HepG2 (cell line): Measurements from ENCODE around the gene POLDIP3. TPM values are rescaled to one million over a fixed set of nuclear protein-coding genes. Genes with fewer than 3 reads are reported as not detected.

Experiments
- EP300 ChIP-seq, 3 experiments: sonication (generic) in 1 of 3; formaldehyde crosslinking in 1 of 3; IDR thresholded peaks; 2 replicates each; pipeline versions ENCODE4 v1.5.1 to v1.6.1; 2011 to 2020; ENCODE audit warnings: low read depth in 2 of 3, low read length in 2 of 3, borderline replicate concordance in 1 of 3, improper control_type of control experiment in 1 of 3, mild to moderate bottlenecking in 1 of 3, missing genetic modification reagents in 1 of 3, moderate library complexity in 1 of 3
- HCFC1 ChIP-seq: fragments of 150-350 bp; IDR thresholded peaks from 2 replicates; pipeline ENCODE4 v1.6.1; 2014; ENCODE audit warnings: low read depth, low read length
- KDM3A ChIP-seq: IDR thresholded peaks from 2 replicates; pipeline ENCODE4 v1.6.1; 2018; ENCODE audit warnings: low read depth, missing compliant biosample characterization
- KDM5A ChIP-seq: fragments of 200-600 bp; sonication (generic); IDR thresholded peaks from 2 replicates; pipeline ENCODE4 v1.7.0; 2018; ENCODE audit warnings: antibody characterized with exemption, mild to moderate bottlenecking, low read length, borderline replicate concordance
- MEIS2 ChIP-seq: sonication (generic); formaldehyde crosslinking; IDR thresholded peaks from 2 replicates; pipeline ENCODE4 v1.9.0; 2021; ENCODE audit warnings: mild to moderate bottlenecking, missing genetic modification reagents
- NFYB ChIP-seq: sonication (generic); formaldehyde crosslinking; IDR thresholded peaks from 2 replicates; pipeline ENCODE4 v1.4.0; 2020; ENCODE audit warnings: missing genetic modification reagents
- POLR2G ChIP-seq: fragments of 200-400 bp; formaldehyde crosslinking; IDR thresholded peaks from 2 replicates; pipeline ENCODE4 v1.6.1; 2018; ENCODE audit warnings: mild to moderate bottlenecking, low read depth, low read length, moderate library complexity
- REL ChIP-seq: sonication (generic); formaldehyde crosslinking; conservative IDR thresholded peaks from 2 replicates; pipeline ENCODE4 v1.8.0; 2022; ENCODE audit warnings: mild to moderate bottlenecking, missing genetic modification reagents, moderate library complexity
- SMAD9 ChIP-seq: sonication (generic); formaldehyde crosslinking; IDR thresholded peaks from 2 replicates; pipeline ENCODE4 v1.5.1; 2020; ENCODE audit warnings: mild to moderate bottlenecking, missing genetic modification reagents
- ZBTB3 ChIP-seq: sonication (generic); formaldehyde crosslinking; IDR thresholded peaks from 2 replicates; pipeline ENCODE4 v1.4.0; 2020; ENCODE audit warnings: low read depth, mild to moderate bottlenecking, moderate library complexity, missing genetic modification reagents, borderline replicate concordance
- ZNF501 ChIP-seq: sonication (generic); formaldehyde crosslinking; IDR thresholded peaks from 2 replicates; pipeline ENCODE4 v1.5.1; 2020; ENCODE audit warnings: mild to moderate bottlenecking, moderate library complexity, missing genetic modification reagents
- ZNF724P ChIP-seq: sonication (generic); formaldehyde crosslinking; IDR thresholded peaks from 2 replicates; pipeline ENCODE4 v1.8.0; 2022; ENCODE audit warnings: missing genetic modification reagents, borderline replicate concordance
- ZNF747 ChIP-seq: sonication (generic); formaldehyde crosslinking; IDR thresholded peaks from 2 replicates; pipeline ENCODE4 v1.8.1; 2023; ENCODE audit warnings: missing genetic modification reagents, mild to moderate bottlenecking, borderline replicate concordance
- ZSCAN12 ChIP-seq: sonication (generic); formaldehyde crosslinking; IDR thresholded peaks from 2 replicates; pipeline ENCODE4 v1.9.0; 2021; ENCODE audit warnings: mild to moderate bottlenecking, missing genetic modification reagents
- polyA plus RNA-seq, 8 experiments: library from polyadenylated mRNA; depleted of rRNA in 3 of 8; stranded (reverse) in 7 of 8; unstranded in 1 of 8; fragments of >200 nt; fragmentation: Illumina TruSeq in 4 of 8; extraction: Trizol in 4 of 8; gene quantifications; 2 replicates each; pipeline versions ENCODE4 v1.2.1 to v1.2.3, GENCODE V29; 2011 to 2016; ENCODE audit warnings: low read depth in 4 of 8, missing spikeins in 1 of 8, mixed read lengths in 1 of 8; ENCODE audit not compliant: insufficient read depth in 1 of 8
- total RNA-seq, 5 experiments: library from RNA; depleted of rRNA; stranded (reverse); fragments of >200 nt; fragmentation: Illumina TruSeq; extraction: Trizol; gene quantifications; 2 replicates each; pipeline ENCODE4 v1.2.3, GENCODE V29; 2016; ENCODE audit warnings: low read depth in 1 of 5
- TF ChIP-seq, protein P1 (sequence below), 2 experiments: sonication (generic) in 1 of 2; formaldehyde crosslinking in 1 of 2; IDR thresholded peaks; 2 replicates each; pipeline versions ENCODE4 v1.6.1 to v1.9.0; 2014 to 2022; ENCODE audit warnings: antibody characterized with exemption in 1 of 2, borderline replicate concordance in 1 of 2, inconsistent platforms in 1 of 2, low read depth in 1 of 2, missing genetic modification reagents in 1 of 2
- TF ChIP-seq, protein P2 (sequence below): sonication (generic); formaldehyde crosslinking; IDR thresholded peaks from 2 replicates; pipeline ENCODE4 v1.9.0; 2021; ENCODE audit warnings: missing genetic modification reagents, borderline replicate concordance
- TF ChIP-seq, protein P3 (sequence below), 2 experiments: sonication (generic) in 1 of 2; formaldehyde crosslinking in 1 of 2; IDR thresholded peaks; 2 replicates each; pipeline versions ENCODE4 v1.4.0 to v1.6.1; 2018 to 2020; ENCODE audit warnings: missing genetic modification reagents in 2 of 2, borderline replicate concordance in 1 of 2, low read depth in 1 of 2, mild to moderate bottlenecking in 1 of 2, missing biosample characterization in 1 of 2

POLDIP3 gene
- total and polyA plus RNA-seq, 2 of the 13 experiments (the other 11 are each of a cell fraction or from before 2014, with no cell fraction given): 45.8 to 47.4 TPM

DNA sequence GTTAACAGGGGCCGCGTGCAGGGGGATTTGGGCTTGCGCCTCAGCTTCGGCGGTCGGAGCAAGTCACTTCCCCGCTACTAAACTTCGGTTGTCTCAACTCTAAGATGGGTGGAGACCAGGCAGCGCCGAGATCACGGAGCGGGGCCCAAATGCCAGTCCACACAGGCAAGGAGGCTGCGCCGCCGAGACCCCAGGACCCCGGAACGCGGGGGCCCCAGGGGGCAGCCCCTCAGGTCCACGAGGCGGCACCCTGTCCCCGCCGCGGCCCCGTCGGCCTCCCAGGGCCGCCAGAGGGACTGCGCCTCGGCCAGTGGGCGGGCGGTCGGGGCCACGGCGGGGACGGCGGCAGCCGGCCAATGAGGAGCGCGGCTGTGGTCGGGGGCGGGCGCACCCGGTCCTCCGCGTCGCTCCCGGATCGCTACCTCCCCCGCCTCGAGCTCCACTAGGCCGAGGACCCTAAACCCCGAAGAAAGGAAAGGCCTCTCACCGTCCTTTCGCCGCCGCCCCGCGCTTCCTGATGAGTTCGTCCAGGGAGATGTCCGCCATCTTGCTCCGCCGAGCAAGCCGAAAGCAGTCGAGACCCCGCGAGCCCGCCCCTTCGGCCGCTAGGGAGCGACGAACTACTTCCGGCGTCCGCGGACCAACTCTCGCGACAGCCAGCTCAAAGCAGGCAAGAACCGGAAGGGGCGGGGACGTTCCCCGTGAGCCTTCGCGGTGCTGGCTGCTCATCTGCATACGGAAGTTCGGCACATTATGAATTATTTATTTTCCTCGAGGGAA is at the start of gene POLDIP3 (continued):
- TF ChIP-seq, protein P1, sequence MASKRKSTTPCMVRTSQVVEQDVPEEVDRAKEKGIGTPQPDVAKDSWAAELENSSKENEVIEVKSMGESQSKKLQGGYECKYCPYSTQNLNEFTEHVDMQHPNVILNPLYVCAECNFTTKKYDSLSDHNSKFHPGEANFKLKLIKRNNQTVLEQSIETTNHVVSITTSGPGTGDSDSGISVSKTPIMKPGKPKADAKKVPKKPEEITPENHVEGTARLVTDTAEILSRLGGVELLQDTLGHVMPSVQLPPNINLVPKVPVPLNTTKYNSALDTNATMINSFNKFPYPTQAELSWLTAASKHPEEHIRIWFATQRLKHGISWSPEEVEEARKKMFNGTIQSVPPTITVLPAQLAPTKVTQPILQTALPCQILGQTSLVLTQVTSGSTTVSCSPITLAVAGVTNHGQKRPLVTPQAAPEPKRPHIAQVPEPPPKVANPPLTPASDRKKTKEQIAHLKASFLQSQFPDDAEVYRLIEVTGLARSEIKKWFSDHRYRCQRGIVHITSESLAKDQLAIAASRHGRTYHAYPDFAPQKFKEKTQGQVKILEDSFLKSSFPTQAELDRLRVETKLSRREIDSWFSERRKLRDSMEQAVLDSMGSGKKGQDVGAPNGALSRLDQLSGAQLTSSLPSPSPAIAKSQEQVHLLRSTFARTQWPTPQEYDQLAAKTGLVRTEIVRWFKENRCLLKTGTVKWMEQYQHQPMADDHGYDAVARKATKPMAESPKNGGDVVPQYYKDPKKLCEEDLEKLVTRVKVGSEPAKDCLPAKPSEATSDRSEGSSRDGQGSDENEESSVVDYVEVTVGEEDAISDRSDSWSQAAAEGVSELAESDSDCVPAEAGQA (IDR thresholded peaks at IDR 0.05; ENCODE audit: low read depth): peak; percentile 66; the same call in 1 of the 2 replicates
- TF ChIP-seq, protein P1 (CRISPR knock-in tag; IDR thresholded peaks at IDR 0.05; ENCODE audit: borderline replicate concordance): no peak
- 0 out of 2 replicates have a peak, but pooled peaks have one; percentile 8 for TF ChIP-seq ZBTB3 (CRISPR knock-in tag)
- TF ChIP-seq, protein P2, sequence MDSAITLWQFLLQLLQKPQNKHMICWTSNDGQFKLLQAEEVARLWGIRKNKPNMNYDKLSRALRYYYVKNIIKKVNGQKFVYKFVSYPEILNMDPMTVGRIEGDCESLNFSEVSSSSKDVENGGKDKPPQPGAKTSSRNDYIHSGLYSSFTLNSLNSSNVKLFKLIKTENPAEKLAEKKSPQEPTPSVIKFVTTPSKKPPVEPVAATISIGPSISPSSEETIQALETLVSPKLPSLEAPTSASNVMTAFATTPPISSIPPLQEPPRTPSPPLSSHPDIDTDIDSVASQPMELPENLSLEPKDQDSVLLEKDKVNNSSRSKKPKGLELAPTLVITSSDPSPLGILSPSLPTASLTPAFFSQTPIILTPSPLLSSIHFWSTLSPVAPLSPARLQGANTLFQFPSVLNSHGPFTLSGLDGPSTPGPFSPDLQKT (CRISPR knock-in tag): peak; percentile 69; the same call in 1 of the 2 replicates
- TF ChIP-seq MEIS2 (CRISPR knock-in tag): peak; percentile 53; the same call in 1 of the 2 replicates
- peak; percentile 68 for TF ChIP-seq ZNF501 (CRISPR knock-in tag)
- TF ChIP-seq SMAD9 (CRISPR knock-in tag): no peak
- TF ChIP-seq, protein P3, sequence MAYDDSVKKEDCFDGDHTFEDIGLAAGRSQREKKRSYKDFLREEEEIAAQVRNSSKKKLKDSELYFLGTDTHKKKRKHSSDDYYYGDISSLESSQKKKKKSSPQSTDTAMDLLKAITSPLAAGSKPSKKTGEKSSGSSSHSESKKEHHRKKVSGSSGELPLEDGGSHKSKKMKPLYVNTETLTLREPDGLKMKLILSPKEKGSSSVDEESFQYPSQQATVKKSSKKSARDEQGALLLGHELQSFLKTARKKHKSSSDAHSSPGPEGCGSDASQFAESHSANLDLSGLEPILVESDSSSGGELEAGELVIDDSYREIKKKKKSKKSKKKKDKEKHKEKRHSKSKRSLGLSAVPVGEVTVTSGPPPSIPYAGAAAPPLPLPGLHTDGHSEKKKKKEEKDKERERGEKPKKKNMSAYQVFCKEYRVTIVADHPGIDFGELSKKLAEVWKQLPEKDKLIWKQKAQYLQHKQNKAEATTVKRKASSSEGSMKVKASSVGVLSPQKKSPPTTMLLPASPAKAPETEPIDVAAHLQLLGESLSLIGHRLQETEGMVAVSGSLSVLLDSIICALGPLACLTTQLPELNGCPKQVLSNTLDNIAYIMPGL (CRISPR knock-in tag; IDR thresholded peaks at IDR 0.05; ENCODE audit: borderline replicate concordance in 1 of 2, low read depth in 1 of 2): peak in 1 of 2 experiments; percentile 70; a peak in 2 of 4 replicates
- peak; percentile 26; the same call in 1 of the 2 replicates for TF ChIP-seq ZSCAN12
- TF ChIP-seq KDM3A (CRISPR knock-in tag): peak; percentile 72
- peak; percentile 2; the same call in 1 of the 2 replicates for TF ChIP-seq POLR2G
- TF ChIP-seq KDM5A: peak; percentile 87; the same call in 1 of the 2 replicates
- TF ChIP-seq REL (CRISPR knock-in tag): peak; percentile 88; the same call in 1 of the 2 replicates
- TF ChIP-seq HCFC1: peak; percentile 68
- TF ChIP-seq NFYB: peak; percentile 35; the same call in 1 of the 2 replicates
- TF ChIP-seq EP300 (IDR thresholded peaks at IDR 0.05; ENCODE audit: low read depth in 2 of 2, low read length in 2 of 2): no peak
- TF ChIP-seq EP300 (CRISPR knock-in tag; IDR thresholded peaks at IDR 0.05; ENCODE audit: borderline replicate concordance): no peak
- peak; percentile 55; the same call in 1 of the 2 replicates for TF ChIP-seq ZNF724P
- peak; percentile 20 for TF ChIP-seq ZNF747 (CRISPR knock-in tag)
